ENCODE measurements around the gene HOXA5.

The HOXA5 gene

DNA sequence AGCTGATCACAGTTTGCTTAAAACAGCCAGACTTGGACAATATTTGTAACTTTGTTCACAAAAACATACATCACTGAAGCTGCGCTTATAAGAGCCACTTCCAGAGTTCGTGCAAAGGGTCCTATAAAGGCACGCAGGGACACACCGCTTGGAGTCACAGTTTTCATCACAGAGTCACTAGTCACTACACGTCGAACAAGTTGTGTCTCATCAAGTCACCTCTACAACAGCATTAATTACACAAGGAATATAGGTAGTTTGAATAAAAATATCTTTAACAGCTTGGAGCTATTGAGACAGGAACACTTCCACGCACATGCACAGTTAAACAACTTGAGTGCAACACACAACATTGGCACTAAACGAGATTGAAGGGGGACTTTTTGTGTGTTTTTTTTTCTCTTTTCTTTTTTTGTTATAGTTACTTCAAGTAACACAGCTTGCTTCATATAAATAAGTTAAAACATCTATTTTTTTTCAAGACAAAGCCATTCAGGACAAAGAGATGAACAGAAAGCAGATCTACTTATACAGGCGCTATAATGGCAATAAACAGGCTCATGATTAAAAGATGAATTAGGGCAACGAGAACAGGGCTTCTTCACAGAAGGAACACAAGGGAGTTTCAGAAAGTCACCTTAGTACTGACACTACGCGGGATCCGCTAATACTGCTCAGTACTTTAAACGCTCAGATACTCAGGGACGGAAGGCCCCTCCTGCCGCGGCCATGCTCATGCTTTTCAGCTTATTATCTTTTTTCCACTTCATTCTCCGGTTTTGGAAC is 2.2 kb downstream of the HOXA5 start:
- Histone ChIP-seq H3K27me3 (ENCODE audit: insufficient read depth, low read length) (peaks cover 100% of the 10 kb centered on the region), H3K4me3 (ENCODE audit: low read length) (no peak overlapping the region), H3K4me1 (ENCODE audit: insufficient read depth, low read length) (peaks cover 13% of the 10 kb centered on the region), H3K36me3 (ENCODE audit: insufficient read depth, low read length) (no peaks in the 10 kb centered on the region), H2AFZ (ENCODE audit: low read depth, low read length) (no peak overlapping the region), H3K9me3 (ENCODE audit: low read length) (peaks cover 3% of the 10 kb centered on the region)

GRCh38 chr7:27140126-27140857 is 3.2 kb downstream of the HOXA5 start:
- Histone ChIP-seq H3K27me3 (ENCODE audit: insufficient read depth, low read length) (peaks cover 100% of the 10 kb centered on the region), H3K4me3 (ENCODE audit: low read length) (no peak overlapping the region), H3K36me3 (ENCODE audit: insufficient read depth, low read length) (no peaks in the 10 kb centered on the region), H3K4me1 (ENCODE audit: insufficient read depth, low read length) (peaks cover 13% of the 10 kb centered on the region), H3K9me3 (ENCODE audit: low read length) (peaks cover 3% of the 10 kb centered on the region), H2AFZ (ENCODE audit: low read depth, low read length) (peak overlapping the region; percentile 56)

DNA sequence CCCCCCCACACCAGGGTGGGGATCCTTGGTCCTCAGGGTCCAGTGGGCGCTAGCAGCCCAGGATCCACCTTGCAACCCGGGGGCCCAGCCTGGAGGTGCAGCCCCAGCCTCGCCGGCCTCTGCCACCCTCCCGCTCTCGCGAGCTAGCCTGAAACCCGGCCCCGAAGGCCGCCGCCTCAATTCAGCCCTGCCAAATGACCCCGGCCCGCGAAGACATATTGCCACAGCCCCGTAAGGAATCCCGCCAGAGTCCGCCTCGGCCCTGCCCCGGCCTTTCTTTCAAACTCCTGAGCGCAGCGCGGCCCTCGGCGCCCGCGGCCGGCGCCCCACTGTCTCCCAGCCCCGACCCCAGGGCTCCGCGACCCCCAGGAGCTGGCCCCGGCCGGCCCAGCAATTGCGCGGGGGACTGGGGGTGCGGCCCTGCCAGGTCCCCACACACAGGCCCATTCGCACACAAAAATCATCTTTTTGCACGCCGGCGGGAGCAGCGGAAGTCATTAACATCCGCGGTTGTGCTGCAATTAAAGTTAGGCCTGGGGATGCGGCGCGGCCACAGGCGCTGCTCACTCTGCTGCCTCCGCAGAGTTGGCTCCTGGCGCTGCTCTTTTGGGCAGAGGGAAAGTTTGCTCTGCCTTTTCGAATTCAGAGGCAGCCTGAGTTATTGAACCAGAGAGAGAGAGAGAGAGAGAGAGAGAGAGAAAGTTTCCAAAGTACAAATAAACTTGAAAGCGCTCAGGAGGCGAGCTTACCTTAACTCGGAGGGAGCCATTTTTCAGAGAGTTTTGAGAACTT is 4.0 kb downstream of the HOXA5 start:
- H3K36me3 ChIP-seq (ENCODE audit: insufficient read depth, low read length): no peaks in the 10 kb centered on the region
- peaks cover 13% of the 10 kb centered on the region for H3K4me1 ChIP-seq (ENCODE audit: insufficient read depth, low read length)
- peaks cover 3% of the 10 kb centered on the region for H3K9me3 ChIP-seq (ENCODE audit: low read length)
- peak overlapping the region; percentile 24 for H3K4me3 ChIP-seq (ENCODE audit: low read length)
- peaks cover 100% of the 10 kb centered on the region for H3K27me3 ChIP-seq (ENCODE audit: insufficient read depth, low read length)
- H2AFZ ChIP-seq (ENCODE audit: low read depth, low read length): peak overlapping the region; percentile 56

DNA sequence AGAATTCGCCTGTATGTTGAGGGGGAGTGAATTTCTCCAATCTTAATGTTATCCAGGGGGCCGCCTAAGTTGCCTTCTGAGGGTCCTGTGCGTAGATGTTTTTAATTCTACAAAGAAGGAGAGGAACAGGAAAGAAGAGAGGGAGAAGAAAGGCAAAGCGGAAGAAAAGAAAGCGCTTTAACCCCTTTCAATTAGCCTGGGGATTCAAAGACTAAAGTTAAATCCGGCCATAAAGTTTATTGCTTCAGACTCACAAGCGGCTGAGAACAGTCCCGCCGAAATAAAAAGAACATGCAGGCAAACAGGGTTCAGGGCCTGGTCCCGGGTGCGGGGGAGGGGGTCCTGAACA is 4.5 kb downstream of the HOXA5 start:
- Histone ChIP-seq H3K4me3 (ENCODE audit: low read length) (no peak overlapping the region), H2AFZ (ENCODE audit: low read depth, low read length) (no peak overlapping the region), H3K36me3 (ENCODE audit: insufficient read depth, low read length) (no peaks in the 10 kb centered on the region), H3K27me3 (ENCODE audit: insufficient read depth, low read length) (peaks cover 100% of the 10 kb centered on the region), H3K9me3 (ENCODE audit: low read length) (peaks cover 3% of the 10 kb centered on the region), H3K4me1 (ENCODE audit: insufficient read depth, low read length) (peaks cover 13% of the 10 kb centered on the region)

DNA sequence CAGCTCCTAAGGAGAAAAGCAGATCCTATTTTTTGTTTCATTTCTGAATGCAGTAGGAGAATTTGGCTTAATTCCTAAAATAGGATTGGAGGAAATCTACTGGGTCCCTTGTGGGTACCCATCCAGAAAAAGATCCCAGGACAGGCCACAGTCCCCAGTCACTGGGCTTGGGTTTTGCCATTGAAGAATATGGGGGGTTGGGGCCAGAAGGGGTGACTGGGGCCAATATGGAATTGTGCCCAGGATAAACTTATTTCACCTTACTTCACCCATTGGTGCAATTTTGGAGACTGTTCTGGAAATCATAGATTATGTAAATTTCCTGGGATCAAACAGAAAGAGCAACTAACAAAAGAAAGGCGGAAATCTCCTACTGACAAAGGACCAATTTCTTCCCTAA is 5.0 kb downstream of the HOXA5 start:
- Histone ChIP-seq H3K4me1 (ENCODE audit: insufficient read depth, low read length) (peaks cover 12% of the 10 kb centered on the region), H3K36me3 (ENCODE audit: insufficient read depth, low read length) (no peaks in the 10 kb centered on the region), H3K4me3 (ENCODE audit: low read length) (no peak overlapping the region), H3K9me3 (ENCODE audit: low read length) (peaks cover 3% of the 10 kb centered on the region), H2AFZ (ENCODE audit: low read depth, low read length) (no peak overlapping the region), H3K27me3 (ENCODE audit: insufficient read depth, low read length) (peaks cover 100% of the 10 kb centered on the region)

GRCh38 chr7:27137640-27138315 is 5.7 kb downstream of the HOXA5 start:
- no peaks in the 10 kb centered on the region for H3K36me3 ChIP-seq (ENCODE audit: insufficient read depth, low read length)
- H3K9me3 ChIP-seq (ENCODE audit: low read length): peaks cover 3% of the 10 kb centered on the region
- peaks cover 100% of the 10 kb centered on the region for H3K27me3 ChIP-seq (ENCODE audit: insufficient read depth, low read length)
- H3K4me1 ChIP-seq (ENCODE audit: insufficient read depth, low read length): peaks cover 5% of the 10 kb centered on the region
- no peak overlapping the region for H2AFZ ChIP-seq (ENCODE audit: low read depth, low read length)
- H3K4me3 ChIP-seq (ENCODE audit: low read length): no peak overlapping the region

GRCh38 chr7:27134392-27134791 is 9.1 kb downstream of the HOXA5 start:
- Histone ChIP-seq H3K9me3 (ENCODE audit: low read length) (peaks cover 1% of the 10 kb centered on the region), H3K4me3 (ENCODE audit: low read length) (no peak overlapping the region), H3K4me1 (ENCODE audit: insufficient read depth, low read length) (no peaks in the 10 kb centered on the region), H3K27me3 (ENCODE audit: insufficient read depth, low read length) (peaks cover 95% of the 10 kb centered on the region), H3K36me3 (ENCODE audit: insufficient read depth, low read length) (no peaks in the 10 kb centered on the region), H2AFZ (ENCODE audit: low read depth, low read length) (no peak overlapping the region)

DNA sequence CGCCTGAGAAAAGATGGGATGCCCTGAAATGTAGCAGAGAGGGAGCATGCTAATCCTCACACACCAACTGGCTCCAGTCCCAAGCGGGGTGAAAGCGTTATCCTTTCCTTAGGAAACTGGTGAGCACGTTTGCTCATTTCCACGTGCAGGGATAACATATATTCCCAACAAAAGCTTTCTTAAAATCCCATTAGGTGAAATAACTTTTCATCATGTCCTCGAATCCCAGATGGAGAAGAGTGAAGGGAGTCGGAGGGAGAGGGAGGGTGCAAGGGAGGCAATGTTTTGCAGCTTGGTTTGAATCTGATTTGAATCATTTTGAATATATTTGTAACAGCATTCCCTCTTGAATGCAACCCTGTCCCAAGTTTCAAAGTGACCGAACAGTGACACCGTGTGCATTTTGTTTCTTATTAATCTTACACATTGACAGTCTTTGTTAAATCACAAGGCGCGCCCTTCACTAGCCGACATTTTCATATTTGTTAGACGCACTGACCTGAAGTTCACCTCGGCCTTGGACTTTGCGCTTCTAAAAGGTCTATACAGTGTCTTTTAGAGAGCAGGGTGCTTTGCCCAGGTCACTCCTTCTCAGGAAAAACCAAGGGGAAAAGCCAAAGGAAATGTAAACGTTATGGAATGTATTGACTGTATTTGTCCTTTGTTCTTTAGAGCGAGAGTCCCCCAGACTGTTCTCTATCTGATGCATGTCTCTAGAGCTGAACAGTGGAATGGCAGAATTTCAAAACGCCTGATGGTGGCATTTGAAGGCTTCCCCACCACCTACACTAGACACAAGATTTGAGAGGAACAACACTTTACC is 9.9 kb downstream of the HOXA5 start:
- H3K4me1 ChIP-seq (ENCODE audit: insufficient read depth, low read length): no peaks in the 10 kb centered on the region
- peaks cover 95% of the 10 kb centered on the region for H3K27me3 ChIP-seq (ENCODE audit: insufficient read depth, low read length)

DNA sequence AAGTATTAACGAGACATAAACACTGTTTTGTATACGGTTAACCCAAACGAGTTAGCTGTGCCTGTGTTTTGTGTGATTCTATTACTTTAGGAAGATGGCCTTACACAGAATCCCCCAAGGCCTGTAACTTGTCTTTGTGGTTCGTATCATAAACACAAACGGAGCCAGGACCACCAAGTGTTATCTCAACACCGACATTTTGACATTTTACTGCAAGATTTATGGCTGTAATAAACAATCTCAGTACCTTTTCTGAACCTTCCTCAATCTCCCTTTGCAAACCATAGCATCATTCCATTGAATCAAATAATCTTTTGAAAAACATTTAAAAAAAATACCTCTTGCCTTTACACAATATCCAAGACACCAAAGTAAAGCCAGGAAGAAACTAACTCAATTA is 10.5 kb downstream of the HOXA5 start:
- no peaks in the 10 kb centered on the region for H3K36me3 ChIP-seq (ENCODE audit: insufficient read depth, low read length)
- no peak overlapping the region for H2AFZ ChIP-seq (ENCODE audit: low read depth, low read length)
- H3K4me3 ChIP-seq (ENCODE audit: low read length): no peak overlapping the region
- peaks cover 95% of the 10 kb centered on the region for H3K27me3 ChIP-seq (ENCODE audit: insufficient read depth, low read length)
- H3K9me3 ChIP-seq (ENCODE audit: low read length): peaks cover 4% of the 10 kb centered on the region
- H3K4me1 ChIP-seq (ENCODE audit: insufficient read depth, low read length): no peaks in the 10 kb centered on the region

More for the DNA sequence above, 9.9 kb downstream of the HOXA5 start:
- Histone ChIP-seq H3K36me3 (ENCODE audit: insufficient read depth, low read length) (no peaks in the 10 kb centered on the region), H2AFZ (ENCODE audit: low read depth, low read length) (no peak overlapping the region), H3K9me3 (ENCODE audit: low read length) (peaks cover 4% of the 10 kb centered on the region), H3K4me3 (ENCODE audit: low read length) (no peak overlapping the region)

- Histone ChIP-seq H3K36me3 (ENCODE audit: insufficient read depth, low read length) (no peaks in the 10 kb centered on the region), H3K4me1 (ENCODE audit: insufficient read depth, low read length) (no peaks in the 10 kb centered on the region), H3K27me3 (ENCODE audit: insufficient read depth, low read length) (peaks cover 95% of the 10 kb centered on the region)
Observed at GRCh38 chr7:27132214-27132613, 11.3 kb downstream of the HOXA5 start.

GRCh38 chr7:27131390-27131819 is 12.1 kb downstream of the HOXA5 start:
- Histone ChIP-seq H3K4me1 (ENCODE audit: insufficient read depth, low read length) (no peaks in the 10 kb centered on the region), H3K9me3 (ENCODE audit: low read length) (peaks cover 4% of the 10 kb centered on the region), H2AFZ (ENCODE audit: low read depth, low read length) (peak overlapping the region; percentile 42), H3K27me3 (ENCODE audit: insufficient read depth, low read length) (peaks cover 95% of the 10 kb centered on the region), H3K4me3 (ENCODE audit: low read length) (peak overlapping the region; percentile 51), H3K36me3 (ENCODE audit: insufficient read depth, low read length) (no peaks in the 10 kb centered on the region)

More at GRCh38 chr7:27132214-27132613, 11.3 kb downstream of the HOXA5 start:
- Histone ChIP-seq H3K9me3 (ENCODE audit: low read length) (peaks cover 4% of the 10 kb centered on the region), H2AFZ (ENCODE audit: low read depth, low read length) (no peak overlapping the region), H3K4me3 (ENCODE audit: low read length) (no peak overlapping the region)
